GM23248 (cell line): ENCODE data around the gene KCNK17.

ENCODE experiments used
- EZH2 ChIP-seq: fragments of 200-600 bp; sonication (generic); IDR thresholded peaks from 2 replicates; pipeline ENCODE4 v1.6.1; 2018; ENCODE audit warnings: antibody characterized with exemption, mild to moderate bottlenecking; ENCODE audit not compliant: insufficient read depth, poor library complexity, severe bottlenecking
- EZH2phosphoT487 ChIP-seq: fragments of 200-600 bp; sonication (generic); IDR thresholded peaks from 2 replicates; pipeline ENCODE4 v1.6.1; 2018; ENCODE audit warnings: antibody characterized with exemption, moderate library complexity, mild to moderate bottlenecking, low read depth; ENCODE audit not compliant: insufficient read depth

DNA sequence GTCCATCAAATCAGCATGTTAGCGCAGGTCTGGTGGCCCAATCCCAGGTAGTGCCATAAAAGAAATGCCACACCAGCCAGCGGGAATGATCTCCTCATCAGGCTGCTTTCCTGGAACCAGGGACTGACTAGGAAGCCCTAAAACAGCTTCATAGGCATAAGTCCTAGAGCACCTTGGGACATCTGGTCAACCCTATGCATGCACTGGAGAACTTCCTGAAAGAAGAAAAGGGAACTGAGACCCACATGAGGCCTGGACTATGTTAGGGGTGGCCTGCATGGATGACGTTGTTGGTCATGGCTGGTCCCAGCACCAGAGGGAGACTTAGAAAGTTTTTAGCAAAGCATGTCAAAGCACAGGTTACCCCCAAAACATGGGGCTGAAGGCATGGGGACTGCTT is 15.8 kb upstream of the KCNK17 start:
- TF ChIP-seq EZH2 (no peak), EZH2phosphoT487 (no peak)
